Activated T-cell treated with anti-CD3 and anti-CD28 coated beads, Interleukin-2, amount 50 U/mL, for 48 hours (primary cell): ENCODE results near the gene SGIP1.
A peak's percentile ranks its signal among the peaks of the same experiment; 100 is the strongest.

Experiments
- DNase-seq, 2 experiments: peaks; one replicate each; pipeline ENCODE4 v3.0.0-alpha.2; 2020

Gene SGIP1

GRCh38 chr1:66533804-66534740 lies at the start of gene SGIP1:
Gene SGIP1, plus strand, starts transcription at chr1:66534153. Its CDS starts 206 bp downstream, at chr1:66534359.
- DNase-seq: no peak

- DNase-seq: no peak
These were observed 44.8 kb upstream of the SGIP1 start for GRCh38 chr1:66489151-66489550.

GRCh38 chr1:66489972-66490601 lies 43.9 kb upstream of the SGIP1 start:
- DNase-seq: no peak

- no peak for DNase-seq
These were observed 43.1 kb upstream of the SGIP1 start for GRCh38 chr1:66490816-66491215.

GRCh38 chr1:66492424-66492823 lies 41.5 kb upstream of the SGIP1 start:
- no peak for DNase-seq

- DNase-seq: no peak
These were observed 40.2 kb upstream of the SGIP1 start for GRCh38 chr1:66493731-66494130.

GRCh38 chr1:66494482-66494881 lies 39.5 kb upstream of the SGIP1 start:
- DNase-seq: no peak

GRCh38 chr1:66495495-66495894 lies 38.5 kb upstream of the SGIP1 start:
- DNase-seq: no peak

GRCh38 chr1:66497910-66498309 lies 36.0 kb upstream of the SGIP1 start:
- no peak for DNase-seq

- DNase-seq: no peak
These were observed 33.7 kb upstream of the SGIP1 start for GRCh38 chr1:66500301-66500700.

GRCh38 chr1:66502086-66502485 lies 31.9 kb upstream of the SGIP1 start:
- DNase-seq: no peak

- DNase-seq: peak in 1 of 2 experiments; percentile 53
These were observed 30.0 kb upstream of the SGIP1 start for GRCh38 chr1:66503841-66504470.

- DNase-seq: no peak
These were observed 28.1 kb upstream of the SGIP1 start for GRCh38 chr1:66505671-66506392.

- DNase-seq: no peak
These were observed 27.6 kb upstream of the SGIP1 start for GRCh38 chr1:66506393-66506687.

GRCh38 chr1:66506991-66507390 lies 27.0 kb upstream of the SGIP1 start:
- no peak for DNase-seq

GRCh38 chr1:66510407-66510806 lies 23.5 kb upstream of the SGIP1 start:
- no peak for DNase-seq

- no peak for DNase-seq
These were observed 22.8 kb upstream of the SGIP1 start for GRCh38 chr1:66511118-66511517.

- DNase-seq: no peak
These were observed 16.0 kb upstream of the SGIP1 start for GRCh38 chr1:66517959-66518358.

GRCh38 chr1:66518654-66519053 lies 15.3 kb upstream of the SGIP1 start:
- DNase-seq: no peak

GRCh38 chr1:66519992-66520391 lies 14.0 kb upstream of the SGIP1 start:
- DNase-seq: no peak

- no peak for DNase-seq
These were observed 13.3 kb upstream of the SGIP1 start for GRCh38 chr1:66520655-66521054.

GRCh38 chr1:66521721-66522365 lies 12.1 kb upstream of the SGIP1 start:
- DNase-seq: no peak

- DNase-seq: no peak
These were observed 10.4 kb upstream of the SGIP1 start for GRCh38 chr1:66523562-66523961.
